ENCODE results near the gene RAB11FIP4.

RAB11FIP4 gene

GRCh38 chr17:31386542-31387075, 4.9 kb upstream of the RAB11FIP4 start:
- no peak for DNase-seq (ENCODE audit: low spot score)

DNA sequence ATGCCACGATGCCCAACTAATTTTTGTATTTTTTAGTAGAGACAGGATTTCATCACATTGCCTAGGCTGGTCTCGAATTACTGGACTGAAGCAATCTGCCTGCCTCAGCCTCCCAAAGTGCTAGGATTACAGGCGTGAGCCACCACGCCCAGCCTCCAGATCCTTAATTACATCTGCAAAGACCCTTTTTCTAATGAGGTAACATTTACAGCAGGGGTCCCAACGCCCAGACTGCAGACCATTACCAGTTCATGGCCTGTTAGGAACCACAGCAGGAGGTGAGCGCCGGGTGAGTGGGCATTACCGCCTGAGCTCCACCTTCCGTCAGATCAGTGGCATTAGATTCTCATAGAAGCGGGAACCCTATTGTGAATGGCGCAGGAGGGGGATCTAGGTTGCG, 4.0 kb upstream of the RAB11FIP4 start:
- no peak for DNase-seq (ENCODE audit: low spot score)

DNA sequence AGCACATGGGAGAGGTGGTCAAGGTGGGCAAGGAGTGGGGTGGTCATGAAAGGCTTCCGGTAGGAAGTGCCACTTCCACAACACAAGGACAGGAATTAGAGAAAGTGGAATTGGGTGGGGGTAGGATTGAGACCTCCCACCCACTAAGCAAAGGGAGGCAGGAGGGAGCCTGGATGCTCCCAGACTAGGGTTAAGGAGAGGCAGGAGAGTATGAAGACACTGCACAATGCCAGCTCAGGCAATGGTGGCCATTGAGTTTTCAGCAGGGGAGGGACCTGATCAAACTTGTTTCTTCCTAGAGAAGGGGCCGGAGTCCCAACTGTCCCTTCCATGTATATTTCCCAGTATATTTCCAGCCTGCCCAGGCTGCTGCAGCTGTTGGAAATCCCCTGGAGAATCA, 3.1 kb upstream of the RAB11FIP4 start:
- no peak for DNase-seq (ENCODE audit: low spot score)

GRCh38 chr17:31388770-31389656, 2.5 kb upstream of the RAB11FIP4 start:
- no peak for DNase-seq (ENCODE audit: low spot score)

DNA sequence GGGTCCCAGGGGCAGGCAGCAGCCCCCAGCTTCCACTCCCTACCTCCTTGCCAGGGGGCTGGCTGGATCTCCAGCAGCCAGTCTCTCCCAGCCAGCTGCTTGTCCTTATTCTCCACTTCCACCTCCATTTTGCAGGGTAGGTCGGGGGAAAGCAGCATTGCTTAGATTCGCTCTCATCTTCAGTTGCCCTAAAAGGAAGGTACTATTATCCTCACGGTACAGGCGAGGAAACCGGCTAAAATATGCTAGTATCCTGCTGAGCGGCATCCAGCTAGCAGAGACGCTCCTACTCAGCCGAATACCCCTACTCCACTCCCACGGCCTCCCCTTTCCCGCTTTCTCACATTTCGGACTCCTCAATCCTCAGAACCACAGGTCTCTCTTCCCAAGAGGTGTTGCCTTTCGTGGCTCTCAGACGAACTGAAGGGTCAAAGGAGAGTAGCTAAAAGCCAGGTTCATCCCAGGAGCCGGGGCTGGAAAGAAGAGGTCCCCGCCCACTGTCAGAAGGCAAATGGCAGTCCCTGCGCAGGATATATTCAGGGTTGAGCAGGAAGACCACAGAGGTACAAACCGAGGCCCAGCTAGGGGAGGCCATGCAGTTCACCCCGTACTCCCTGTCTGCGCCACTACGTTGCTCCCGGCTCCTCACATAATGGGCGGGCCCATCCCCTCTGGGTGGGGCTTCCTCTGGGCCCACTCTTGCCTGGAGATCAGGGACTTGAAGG, 1.7 kb upstream of the RAB11FIP4 start:
- DNase-seq (ENCODE audit: low spot score), result no peak

- no peak for DNase-seq (ENCODE audit: low spot score)
These were observed 1.1 kb upstream of the RAB11FIP4 start for GRCh38 chr17:31390426-31390747.

DNA sequence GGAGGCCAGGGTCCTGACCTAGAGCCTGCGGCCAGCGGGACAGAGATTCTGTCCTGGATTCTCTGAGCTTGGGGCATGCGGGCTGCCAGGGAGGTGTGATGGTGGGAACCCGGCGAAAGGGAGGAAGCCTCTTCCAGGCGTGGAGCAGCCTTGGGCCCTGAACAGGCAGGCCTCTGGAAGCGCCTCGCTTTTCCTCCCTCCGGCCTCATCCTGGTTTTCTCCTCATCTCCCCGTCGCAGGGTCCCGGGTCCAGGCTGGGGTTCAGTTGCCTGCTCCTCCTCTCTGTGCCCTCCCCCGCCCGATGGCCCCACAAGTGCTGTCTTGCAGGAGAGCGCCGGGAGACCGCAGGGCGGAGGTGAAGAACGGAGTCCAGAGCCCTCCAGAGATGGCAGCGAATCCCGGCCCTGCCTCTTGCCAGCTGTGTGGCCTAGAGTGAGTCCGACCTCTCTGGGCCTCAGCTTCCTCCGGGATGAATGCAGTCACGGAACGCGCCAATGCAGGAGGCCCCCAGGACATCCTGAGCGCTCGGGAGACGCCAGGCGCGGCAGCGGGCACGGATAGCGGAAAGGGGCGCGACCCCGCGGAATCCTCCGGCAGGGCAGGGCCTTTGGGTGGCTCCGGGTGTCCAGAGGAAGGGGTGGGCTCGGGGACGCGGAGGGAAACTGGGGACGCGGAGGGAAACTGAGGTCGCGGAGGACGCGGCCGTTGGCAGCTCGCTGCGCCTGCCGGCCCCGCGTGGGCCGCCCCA, 553 bp upstream of the RAB11FIP4 start:
- DNase-seq (ENCODE audit: low spot score), result no peak

GRCh38 chr17:31392002-31392855, 754 bp downstream of the RAB11FIP4 start:
- no peak for DNase-seq (ENCODE audit: low spot score)

DNA sequence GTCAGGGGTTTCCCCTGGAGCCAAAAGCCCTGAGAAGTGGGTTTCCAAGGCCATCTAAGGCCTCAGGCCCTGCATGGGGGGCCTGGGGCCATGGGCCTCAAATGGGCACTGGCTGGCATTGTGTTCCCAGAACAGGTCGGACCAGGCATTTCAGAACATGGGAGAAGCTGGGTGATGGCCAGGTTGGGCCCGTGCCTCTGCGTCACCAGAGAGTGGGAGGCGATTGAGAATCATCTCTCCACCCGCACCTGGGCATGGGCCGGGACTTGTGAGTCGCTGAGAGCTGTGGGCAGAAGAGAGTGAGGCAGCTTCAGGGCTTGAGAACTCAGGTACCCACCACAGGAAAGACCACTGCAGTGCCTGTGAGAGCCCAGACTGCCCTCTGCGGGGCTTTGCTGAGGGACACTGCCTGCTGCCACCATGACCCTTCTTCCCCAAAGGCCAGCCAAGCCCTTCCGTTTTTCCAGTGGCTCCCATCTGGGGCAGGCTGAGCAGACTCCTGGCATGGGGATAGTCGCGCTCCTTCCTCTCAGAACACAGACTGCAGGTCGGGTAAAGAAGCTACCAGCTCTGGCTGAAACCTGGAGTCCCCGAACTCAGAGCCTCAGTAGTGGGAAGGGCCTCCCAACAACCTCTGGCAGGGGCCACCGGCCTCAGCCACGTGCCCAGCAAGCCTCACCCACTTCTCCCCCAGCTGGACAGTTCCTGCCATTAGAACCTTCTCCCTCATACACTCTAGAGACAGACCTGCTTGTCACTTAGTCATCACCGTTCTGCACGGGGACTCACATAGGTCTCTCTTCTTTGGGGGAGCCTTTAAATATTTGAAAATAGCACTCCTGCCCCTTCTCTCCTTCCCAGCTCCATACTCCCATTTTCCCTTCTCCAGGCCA, 1.6 kb downstream of the RAB11FIP4 start:
- no peak for DNase-seq (ENCODE audit: low spot score)

DNA sequence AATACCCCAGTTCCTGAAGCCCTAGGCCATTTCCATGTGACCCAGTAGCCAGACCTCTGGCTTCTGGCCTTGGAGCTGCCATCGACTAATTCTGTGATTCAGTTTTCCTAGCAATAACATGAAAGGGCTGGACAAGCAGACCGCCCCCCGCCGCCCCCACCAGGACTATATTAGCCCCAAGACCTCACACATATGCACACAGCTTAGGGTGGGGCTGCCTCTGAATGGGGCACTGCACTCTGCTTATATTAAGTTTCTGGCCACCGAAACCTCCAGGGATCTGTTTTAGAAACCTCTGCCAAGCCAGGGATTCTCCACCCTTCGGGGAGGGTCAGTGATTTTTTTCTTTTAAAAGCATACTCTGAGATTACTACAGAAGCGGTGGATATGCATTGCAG, 2.3 kb downstream of the RAB11FIP4 start:
- DNase-seq (ENCODE audit: low spot score), result no peak

- peak; percentile 78 for DNase-seq (ENCODE audit: low spot score)
These were observed 3.1 kb downstream of the RAB11FIP4 start for GRCh38 chr17:31394544-31394943.

DNA sequence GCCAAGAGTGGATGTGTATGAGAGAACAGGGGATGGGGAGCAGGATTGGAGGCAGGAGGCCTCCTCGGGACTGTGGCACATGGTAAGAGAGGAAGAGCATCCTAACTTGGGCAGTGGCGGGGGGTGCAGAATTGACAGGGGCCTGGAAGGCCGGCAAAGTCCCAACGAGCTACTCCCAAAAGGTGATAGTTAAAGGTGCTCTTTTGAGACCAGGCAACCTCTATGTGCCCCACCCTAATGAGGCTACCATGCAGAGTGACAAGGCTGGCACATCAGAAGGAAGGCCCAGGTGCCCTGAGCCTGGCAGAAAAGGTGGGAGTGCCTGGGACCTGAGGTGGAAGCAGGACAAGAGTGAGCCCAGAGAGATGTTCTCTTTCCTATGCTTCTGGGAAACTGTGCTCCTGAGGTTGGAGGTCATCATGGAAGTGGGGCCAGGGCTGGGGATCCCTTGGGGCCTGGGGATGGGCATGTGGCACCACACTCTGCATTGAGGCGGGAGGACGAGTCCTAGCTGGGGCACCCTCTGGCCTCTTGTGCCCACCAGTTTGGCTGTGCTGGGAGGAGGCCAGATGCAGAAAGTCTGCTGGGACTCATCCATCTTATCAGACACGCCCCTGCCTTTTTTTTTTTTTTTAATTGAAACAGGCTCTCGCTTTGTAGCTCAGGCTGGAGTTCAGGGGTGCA, 5.9 kb downstream of the RAB11FIP4 start:
- DNase-seq (ENCODE audit: low spot score), result no peak

- DNase-seq (ENCODE audit: low spot score), result no peak
These were observed 7.2 kb downstream of the RAB11FIP4 start for GRCh38 chr17:31398381-31399311.

- no peak for DNase-seq (ENCODE audit: low spot score)
These were observed 9.0 kb downstream of the RAB11FIP4 start for GRCh38 chr17:31400481-31400950.

DNA sequence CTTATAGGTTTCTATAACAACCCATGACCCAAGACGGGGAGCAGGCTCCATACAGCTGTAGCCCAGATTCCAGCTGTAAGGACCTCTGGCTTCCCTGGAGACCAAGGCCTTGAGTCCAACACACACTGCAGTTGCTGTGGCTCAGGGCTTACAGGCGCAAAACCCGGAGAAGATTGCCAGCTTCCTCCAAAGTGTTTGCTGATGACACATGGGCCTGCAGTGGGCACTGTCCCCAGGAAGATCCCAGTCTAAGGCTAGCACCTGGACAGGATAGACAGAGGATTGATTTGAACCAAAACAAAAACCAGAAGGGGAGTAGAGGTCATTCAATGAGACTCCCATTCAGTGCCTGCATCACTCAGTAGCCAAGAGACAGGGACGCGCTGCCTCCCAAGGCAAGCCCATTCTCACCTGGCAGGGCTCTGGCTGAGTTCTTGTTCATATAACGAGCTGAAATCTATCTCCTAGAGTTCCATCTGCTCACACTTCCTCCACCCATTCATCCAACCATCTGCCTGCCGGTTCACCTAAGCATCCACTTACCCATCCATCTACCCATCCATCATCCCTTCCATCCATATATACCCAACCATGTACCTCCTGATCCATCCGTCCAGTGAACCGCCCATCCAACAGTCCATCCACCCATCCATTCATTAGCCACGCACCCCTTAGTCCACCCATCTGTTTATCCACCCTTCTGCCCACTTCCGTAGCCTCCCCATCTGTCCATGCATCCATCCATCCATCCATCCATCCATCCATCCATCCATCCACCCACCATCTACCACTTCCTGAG, 10.2 kb downstream of the RAB11FIP4 start:
- DNase-seq (ENCODE audit: low spot score), result no peak

DNA sequence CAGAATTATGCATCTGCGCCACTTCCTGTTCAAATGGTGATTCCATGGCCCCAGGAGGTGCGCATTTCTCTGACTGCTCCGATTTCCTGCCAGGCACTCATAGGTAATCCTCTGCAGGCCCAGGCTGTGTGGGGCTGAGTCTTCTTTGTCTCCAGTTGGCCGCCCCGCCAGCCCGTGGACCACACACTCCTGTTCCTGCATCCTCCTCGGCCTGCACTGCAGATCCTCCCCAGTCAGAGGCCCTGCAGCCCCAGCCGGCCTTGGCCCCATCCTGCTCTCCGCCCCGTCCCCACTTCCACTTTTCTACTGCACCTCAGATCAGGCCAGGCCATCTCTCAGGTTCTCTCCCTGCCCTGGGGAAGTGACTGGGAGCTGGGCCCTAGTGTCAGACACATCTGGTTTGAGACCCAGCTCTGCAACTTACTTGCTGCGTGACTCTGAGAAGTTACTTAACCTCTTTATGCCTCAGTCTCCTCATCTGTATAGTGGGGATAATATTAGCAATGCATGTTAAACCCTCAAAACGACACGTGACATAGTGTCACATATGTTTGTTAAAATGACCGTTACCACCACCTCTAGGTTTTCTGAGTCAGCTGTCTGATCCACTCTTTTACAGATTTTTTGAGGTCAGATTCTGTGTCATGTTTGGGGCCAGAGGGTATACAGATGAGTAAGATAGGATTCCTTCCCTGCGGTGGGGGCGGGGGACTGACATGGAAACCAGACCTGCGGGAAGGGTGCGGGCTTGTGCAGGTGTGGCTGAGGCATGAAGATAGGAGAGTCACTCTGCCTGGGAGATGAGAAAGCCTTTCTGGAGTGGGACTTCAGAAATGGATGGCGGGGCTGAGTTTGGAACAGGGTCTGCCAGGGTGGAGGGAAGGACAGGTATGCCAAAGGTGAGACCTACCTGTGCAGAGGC, 12.8 kb downstream of the RAB11FIP4 start:
- DNase-seq (ENCODE audit: low spot score), result no peak

DNA sequence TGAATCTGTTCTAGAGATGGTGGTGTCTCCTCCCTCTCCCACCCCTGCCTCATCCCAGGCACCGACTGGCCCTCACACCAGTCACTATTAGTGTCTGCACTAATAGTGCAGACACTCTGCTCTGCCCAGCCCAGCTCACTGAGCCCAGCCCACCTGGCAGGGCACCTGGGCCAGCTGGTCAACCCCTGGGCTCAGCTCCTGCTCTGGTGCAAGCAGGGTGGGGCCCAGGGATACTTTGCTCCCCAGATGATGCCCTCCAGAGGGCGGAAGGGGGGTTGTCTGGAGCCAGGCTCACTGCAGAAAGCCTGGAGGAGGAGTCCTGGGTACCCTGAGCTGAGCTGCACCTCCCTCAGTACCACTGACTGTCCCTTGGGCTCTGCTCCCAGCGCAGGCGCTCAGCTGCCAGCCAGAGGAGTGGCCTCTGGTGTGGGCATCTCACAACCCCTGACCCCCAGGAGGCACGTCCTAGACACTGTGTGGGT, 14.5 kb downstream of the RAB11FIP4 start:
- no peak for DNase-seq (ENCODE audit: low spot score)
